HG03135 (cell line): ENCODE measurements around the gene FREY1.

Experiments
- ATAC-seq: cut with Tn5 transposase; IDR thresholded peaks from one replicate; pipeline ENCODE4 v1.9.1; 2021; ENCODE audit warnings: mild to moderate bottlenecking, moderate library complexity; ENCODE audit not compliant: unreplicated experiment

Gene FREY1

GRCh38 chr11:45877221-45877620 is 29.9 kb downstream of the FREY1 start:
- no peak for ATAC-seq

DNA sequence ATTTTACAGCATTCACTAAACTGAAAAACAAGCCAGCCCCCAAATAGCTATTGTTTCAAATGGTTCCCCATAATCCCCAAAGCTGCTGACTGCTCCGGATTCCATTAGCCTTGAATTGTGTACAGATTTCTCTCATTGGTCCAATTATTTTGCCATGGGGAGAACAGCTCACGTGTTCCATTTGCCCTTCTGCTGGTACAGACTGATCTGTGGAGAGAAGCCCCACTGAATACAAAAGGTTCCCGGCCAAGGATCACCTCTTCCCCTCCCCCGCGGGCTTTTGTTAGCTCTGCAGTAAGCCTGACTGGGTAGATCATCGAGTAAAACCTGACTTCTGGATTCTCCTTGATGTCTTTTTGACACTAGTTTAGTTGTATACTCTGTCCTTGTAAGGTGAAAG is 30.7 kb downstream of the FREY1 start:
- ATAC-seq, result no peak

GRCh38 chr11:45872651-45873356 is 34.3 kb downstream of the FREY1 start:
- no peak for ATAC-seq

- no peak for ATAC-seq
Observed at GRCh38 chr11:45871638-45872037, 35.4 kb downstream of the FREY1 start.

DNA sequence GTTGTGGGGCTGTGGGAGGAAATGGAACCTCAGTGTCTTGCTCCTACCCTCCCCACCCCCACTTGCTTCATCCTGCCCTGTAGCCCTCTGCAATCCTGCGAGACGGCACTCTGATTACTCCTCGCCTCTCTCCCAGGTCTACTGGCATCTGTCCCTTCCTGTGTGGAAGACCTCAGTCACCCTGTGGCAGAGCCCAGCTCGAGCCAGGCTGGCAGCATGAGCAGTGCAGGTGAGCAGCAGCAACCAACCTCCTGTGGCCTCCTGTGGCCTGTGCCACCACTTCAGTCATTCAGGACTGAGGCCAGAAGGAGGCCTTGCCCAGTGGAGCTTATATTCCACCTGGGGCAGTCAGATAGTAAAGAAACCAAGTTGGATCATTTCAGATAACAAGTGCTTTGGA is 36.4 kb downstream of the FREY1 start:
- no peak for ATAC-seq

DNA sequence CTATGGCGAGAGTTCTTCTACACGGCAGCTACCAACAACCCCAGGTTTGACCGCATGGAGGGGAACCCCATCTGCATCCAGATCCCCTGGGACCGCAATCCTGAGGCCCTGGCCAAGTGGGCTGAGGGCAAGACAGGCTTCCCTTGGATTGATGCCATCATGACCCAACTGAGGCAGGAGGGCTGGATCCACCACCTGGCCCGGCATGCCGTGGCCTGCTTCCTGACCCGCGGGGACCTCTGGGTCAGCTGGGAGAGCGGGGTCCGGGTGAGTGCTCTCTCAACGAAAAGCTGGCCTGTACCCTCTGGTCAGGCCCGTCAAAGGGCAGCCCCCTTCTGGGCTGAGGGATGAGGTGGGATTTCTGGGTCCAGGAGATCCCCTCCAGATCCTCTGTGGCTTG is 37.5 kb downstream of the FREY1 start:
- ATAC-seq, result no peak

DNA sequence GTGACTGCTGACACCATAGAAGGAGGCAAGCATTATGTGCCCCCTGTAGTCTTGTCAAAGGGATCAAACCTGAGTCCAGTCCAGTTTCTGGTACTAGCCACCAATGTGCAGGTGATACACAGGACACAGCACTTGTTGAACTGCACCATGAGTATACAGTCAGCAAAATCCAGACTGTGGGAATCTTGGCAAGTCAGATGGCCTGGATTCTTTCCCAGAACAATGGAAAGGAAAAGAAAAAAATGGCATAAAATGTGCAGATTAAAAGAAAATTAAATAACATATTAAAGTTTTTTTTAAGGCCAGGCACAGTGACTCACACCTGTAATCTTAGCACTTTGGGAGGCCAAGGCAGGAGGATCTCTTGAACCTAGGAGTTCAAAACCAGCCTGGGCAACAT is 43.0 kb downstream of the FREY1 start:
- no peak for ATAC-seq

DNA sequence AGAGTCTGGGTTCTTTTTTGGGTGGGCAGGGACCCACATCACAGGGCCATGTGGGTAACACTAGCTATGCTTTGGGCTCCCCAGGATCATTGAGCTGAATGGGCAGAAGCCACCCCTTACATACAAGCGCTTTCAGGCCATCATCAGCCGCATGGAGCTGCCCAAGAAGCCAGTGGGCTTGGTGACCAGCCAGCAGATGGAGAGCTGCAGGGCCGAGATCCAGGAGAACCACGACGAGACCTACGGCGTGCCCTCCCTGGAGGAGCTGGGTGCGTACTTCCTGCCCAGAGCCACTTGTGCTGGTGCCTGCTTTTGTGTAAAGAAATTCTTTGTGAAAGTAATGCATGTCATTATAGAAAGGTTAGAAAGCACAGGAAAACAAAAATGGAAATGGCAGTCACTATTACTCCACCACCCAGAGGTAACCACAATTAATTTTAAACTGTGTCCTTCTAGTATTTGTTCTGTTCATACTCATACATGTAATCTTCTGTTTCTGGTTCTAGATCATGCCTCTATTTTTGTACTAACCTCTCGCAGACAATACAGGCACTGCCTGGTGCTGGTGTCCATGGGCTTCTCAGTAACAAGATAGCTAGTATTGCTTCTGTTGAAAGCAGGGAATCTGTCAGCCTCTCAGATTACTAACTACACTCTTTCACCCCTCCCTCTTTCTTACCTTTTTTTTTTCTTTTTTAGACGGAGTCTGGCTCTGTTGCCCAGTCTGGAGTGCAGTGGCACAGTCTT is 46.1 kb downstream of the FREY1 start:
- no peak for ATAC-seq

DNA sequence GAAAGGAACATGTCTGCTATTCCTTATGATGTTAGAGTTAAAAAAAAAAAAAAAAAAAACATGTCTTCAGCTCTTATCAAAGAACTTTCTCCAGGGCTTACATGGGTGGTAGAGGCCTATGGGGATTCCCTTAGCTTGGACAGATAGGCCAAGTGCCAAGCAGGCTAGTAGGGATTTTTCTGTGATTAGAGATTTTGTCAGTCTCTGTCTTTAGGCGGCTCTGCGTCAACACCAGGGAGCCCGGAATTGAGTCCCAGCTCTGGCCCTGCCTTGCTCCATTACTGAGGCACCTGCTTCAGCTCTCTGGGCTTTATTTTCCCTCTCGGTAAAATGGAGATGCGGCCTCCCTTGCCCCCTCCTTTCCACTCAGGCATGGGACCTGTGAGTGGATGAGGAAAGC is 46.7 kb downstream of the FREY1 start:
- no peak for ATAC-seq

- no peak for ATAC-seq
Observed at GRCh38 chr11:45859661-45860140, 47.4 kb downstream of the FREY1 start.

- no peak for ATAC-seq
Observed at GRCh38 chr11:45858751-45859398, 48.2 kb downstream of the FREY1 start.

GRCh38 chr11:45857961-45858474 is 49.1 kb downstream of the FREY1 start:
- ATAC-seq, result no peak
